GM11168 (cell line): Measurements from ENCODE around the gene ISLR.

Experiments used
- in situ Hi-C: fragments of 300-500 bp; cut with MboI; formaldehyde crosslinking; loops from one replicate; pipeline ENCODE4 v1.12.0; 2022; ENCODE audit warnings: low sequenced_read_pairs; ENCODE audit not compliant: unreplicated experiment

Gene ISLR

GRCh38 chr15:74191798-74192197, 18.3 kb downstream of the ISLR start:
- in situ Hi-C loops = no loop called here

- in situ Hi-C loops = no loop called here
These were observed 19.2 kb downstream of the ISLR start for GRCh38 chr15:74192751-74193150.

- in situ Hi-C loops = no loop called here
These were observed 19.8 kb downstream of the ISLR start for GRCh38 chr15:74193299-74193718.

GRCh38 chr15:74193905-74194304, 20.4 kb downstream of the ISLR start:
- in situ Hi-C loops = no loop called here

GRCh38 chr15:74194572-74195559, 21.4 kb downstream of the ISLR start:
- in situ Hi-C loops = no loop called here

GRCh38 chr15:74196175-74196574, 22.7 kb downstream of the ISLR start:
- in situ Hi-C loops = no loop called here

GRCh38 chr15:74197176-74197965, 23.9 kb downstream of the ISLR start:
- in situ Hi-C loops = no loop called here

- in situ Hi-C loops = no loop called here
These were observed 25.8 kb downstream of the ISLR start for GRCh38 chr15:74199297-74199652.

GRCh38 chr15:74200412-74200815, 26.9 kb downstream of the ISLR start:
- in situ Hi-C loops = no loop called here

GRCh38 chr15:74200871-74201419, 27.4 kb downstream of the ISLR start:
- in situ Hi-C loops = no loop called here

- in situ Hi-C loops = no loop called here
These were observed 28.4 kb downstream of the ISLR start for GRCh38 chr15:74201710-74202420.

GRCh38 chr15:74202452-74203401, 29.2 kb downstream of the ISLR start, which contains the start of gene STRA6:
Gene STRA6, minus strand, starts transcription at chr15:74202787. Its CDS starts 520 bp downstream, at chr15:74202267.
- in situ Hi-C loops = no loop called here

- in situ Hi-C loops = no loop called here
These were observed 30.5 kb downstream of the ISLR start for GRCh38 chr15:74203914-74204431.

- in situ Hi-C loops = no loop called here
These were observed 32.1 kb downstream of the ISLR start for GRCh38 chr15:74205582-74205947.

- in situ Hi-C loops = no loop called here
These were observed 33.3 kb downstream of the ISLR start for GRCh38 chr15:74206801-74207281.

GRCh38 chr15:74207652-74208440, 34.3 kb downstream of the ISLR start:
- in situ Hi-C loops = no loop called here

GRCh38 chr15:74208496-74208895, 35.0 kb downstream of the ISLR start:
- in situ Hi-C loops = no loop called here
